ENCODE data around the gene WDR1. TPM values are rescaled to one million over a fixed set of nuclear protein-coding genes. Genes with fewer than 3 reads are reported as not detected.

The WDR1 gene
- total RNA-seq, 1 donor from 2014 or later: 370 TPM

- no peak for DNase-seq (ENCODE audit: low read depth)
- Histone ChIP-seq H3K4me3 (ENCODE audit: low read depth, low read length) (no peak overlapping the region), H3K27me3 (ENCODE audit: control insufficient read depth, insufficient read depth, low read length) (no peaks in the 10 kb centered on the region), H3K36me3 (ENCODE audit: control insufficient read depth, insufficient read depth, low read length) (peaks cover 2% of the 10 kb centered on the region)
- TF ChIP-seq, protein P1, sequence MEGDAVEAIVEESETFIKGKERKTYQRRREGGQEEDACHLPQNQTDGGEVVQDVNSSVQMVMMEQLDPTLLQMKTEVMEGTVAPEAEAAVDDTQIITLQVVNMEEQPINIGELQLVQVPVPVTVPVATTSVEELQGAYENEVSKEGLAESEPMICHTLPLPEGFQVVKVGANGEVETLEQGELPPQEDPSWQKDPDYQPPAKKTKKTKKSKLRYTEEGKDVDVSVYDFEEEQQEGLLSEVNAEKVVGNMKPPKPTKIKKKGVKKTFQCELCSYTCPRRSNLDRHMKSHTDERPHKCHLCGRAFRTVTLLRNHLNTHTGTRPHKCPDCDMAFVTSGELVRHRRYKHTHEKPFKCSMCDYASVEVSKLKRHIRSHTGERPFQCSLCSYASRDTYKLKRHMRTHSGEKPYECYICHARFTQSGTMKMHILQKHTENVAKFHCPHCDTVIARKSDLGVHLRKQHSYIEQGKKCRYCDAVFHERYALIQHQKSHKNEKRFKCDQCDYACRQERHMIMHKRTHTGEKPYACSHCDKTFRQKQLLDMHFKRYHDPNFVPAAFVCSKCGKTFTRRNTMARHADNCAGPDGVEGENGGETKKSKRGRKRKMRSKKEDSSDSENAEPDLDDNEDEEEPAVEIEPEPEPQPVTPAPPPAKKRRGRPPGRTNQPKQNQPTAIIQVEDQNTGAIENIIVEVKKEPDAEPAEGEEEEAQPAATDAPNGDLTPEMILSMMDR (IDR thresholded peaks at IDR 0.05; ENCODE audit: insufficient read depth, low read length, poor library complexity, severe bottlenecking): no peak
These were observed 14.7 kb downstream of the WDR1 start for GRCh38 chr4:10101671-10102473.

GRCh38 chr4:10100734-10101216, 15.8 kb downstream of the WDR1 start:
- TF ChIP-seq, protein P1 (IDR thresholded peaks at IDR 0.05; ENCODE audit: insufficient read depth, low read length, poor library complexity, severe bottlenecking): no peak
- DNase-seq (ENCODE audit: low read depth): no peak
- H3K4me3 ChIP-seq (ENCODE audit: low read depth, low read length): no peak overlapping the region
- peaks cover 3% of the 10 kb centered on the region for H3K36me3 ChIP-seq (ENCODE audit: control insufficient read depth, insufficient read depth, low read length)
- no peaks in the 10 kb centered on the region for H3K27me3 ChIP-seq (ENCODE audit: control insufficient read depth, insufficient read depth, low read length)

GRCh38 chr4:10099499-10100325, 16.9 kb downstream of the WDR1 start:
- Histone ChIP-seq H3K4me3 (ENCODE audit: low read depth, low read length) (no peak overlapping the region), H3K27me3 (ENCODE audit: control insufficient read depth, insufficient read depth, low read length) (no peaks in the 10 kb centered on the region), H3K36me3 (ENCODE audit: control insufficient read depth, insufficient read depth, low read length) (peaks cover 3% of the 10 kb centered on the region)
- TF ChIP-seq, protein P1 (IDR thresholded peaks at IDR 0.05; ENCODE audit: insufficient read depth, low read length, poor library complexity, severe bottlenecking): no peak
- DNase-seq (ENCODE audit: low read depth): no peak

DNA sequence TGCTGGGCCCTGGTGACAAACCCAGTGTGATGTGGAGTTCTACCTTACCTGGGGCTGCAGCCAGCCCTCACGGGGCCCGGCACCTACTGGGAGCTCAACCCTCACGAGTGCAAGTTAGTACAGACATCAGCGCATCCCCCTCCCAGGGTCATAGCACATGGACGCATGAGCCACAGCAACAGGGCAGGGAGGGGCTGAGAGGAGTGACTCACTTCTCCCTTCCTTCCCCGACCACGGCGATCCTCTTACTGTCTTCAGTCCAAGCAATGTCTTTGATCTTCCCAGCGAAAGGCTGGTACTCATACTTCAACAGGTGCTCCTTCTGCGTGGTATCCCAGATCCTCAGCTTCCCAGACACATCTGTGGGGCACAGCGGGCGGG, 17.8 kb downstream of the WDR1 start:
- Histone ChIP-seq H3K4me3 (ENCODE audit: low read depth, low read length) (no peak overlapping the region), H3K27me3 (ENCODE audit: control insufficient read depth, insufficient read depth, low read length) (no peaks in the 10 kb centered on the region), H3K36me3 (ENCODE audit: control insufficient read depth, insufficient read depth, low read length) (peaks cover 3% of the 10 kb centered on the region)
- TF ChIP-seq, protein P1 (IDR thresholded peaks at IDR 0.05; ENCODE audit: insufficient read depth, low read length, poor library complexity, severe bottlenecking): no peak
- DNase-seq (ENCODE audit: low read depth): no peak

GRCh38 chr4:10097906-10098779, 18.5 kb downstream of the WDR1 start:
- DNase-seq (ENCODE audit: low read depth): no peak
- TF ChIP-seq, protein P1 (IDR thresholded peaks at IDR 0.05; ENCODE audit: insufficient read depth, low read length, poor library complexity, severe bottlenecking): no peak
- H3K36me3 ChIP-seq (ENCODE audit: control insufficient read depth, insufficient read depth, low read length): peaks cover 3% of the 10 kb centered on the region
- no peaks in the 10 kb centered on the region for H3K27me3 ChIP-seq (ENCODE audit: control insufficient read depth, insufficient read depth, low read length)
- H3K4me3 ChIP-seq (ENCODE audit: low read depth, low read length): no peak overlapping the region

All from kidney epithelial cell (primary cell).